ENCODE measurements around the gene MAPK8IP2.
"Not testable (repeated sequence)": the region's sequence is repeated elsewhere in the genome, so short reads cannot be mapped to it uniquely, and the experiment has no call there.

Gene MAPK8IP2

DNA sequence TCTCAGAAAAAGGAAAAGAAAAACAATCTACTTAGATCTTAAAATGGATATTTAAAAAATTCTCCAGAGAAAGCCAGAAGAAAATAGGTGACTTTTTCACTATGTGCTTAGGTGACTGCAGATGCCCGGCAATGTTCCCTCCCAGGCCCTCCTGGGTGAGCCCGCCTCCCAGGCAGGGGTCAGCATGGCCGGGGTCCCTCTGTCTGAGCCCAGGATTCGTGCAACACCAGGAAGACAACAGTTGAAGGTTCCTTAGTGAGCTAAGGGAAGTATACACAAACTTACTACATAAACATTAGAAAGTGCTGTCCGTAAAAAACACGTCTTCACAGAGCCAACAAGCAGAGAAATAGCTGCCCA, 11.6 kb downstream of the MAPK8IP2 start:
- ATAC-seq: no peak
- TF ChIP-seq ZC3H10 (CRISPR knock-in tag; IDR thresholded peaks at IDR 0.05): no peak
- TF ChIP-seq, protein P1, sequence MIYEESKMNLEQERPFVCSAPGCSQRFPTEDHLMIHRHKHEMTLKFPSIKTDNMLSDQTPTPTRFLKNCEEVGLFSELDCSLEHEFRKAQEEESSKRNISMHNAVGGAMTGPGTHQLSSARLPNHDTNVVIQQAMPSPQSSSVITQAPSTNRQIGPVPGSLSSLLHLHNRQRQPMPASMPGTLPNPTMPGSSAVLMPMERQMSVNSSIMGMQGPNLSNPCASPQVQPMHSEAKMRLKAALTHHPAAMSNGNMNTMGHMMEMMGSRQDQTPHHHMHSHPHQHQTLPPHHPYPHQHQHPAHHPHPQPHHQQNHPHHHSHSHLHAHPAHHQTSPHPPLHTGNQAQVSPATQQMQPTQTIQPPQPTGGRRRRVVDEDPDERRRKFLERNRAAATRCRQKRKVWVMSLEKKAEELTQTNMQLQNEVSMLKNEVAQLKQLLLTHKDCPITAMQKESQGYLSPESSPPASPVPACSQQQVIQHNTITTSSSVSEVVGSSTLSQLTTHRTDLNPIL (CRISPR knock-in tag; IDR thresholded peaks at IDR 0.05; ENCODE audit: low read depth): no peak
- TF ChIP-seq, protein P2, sequence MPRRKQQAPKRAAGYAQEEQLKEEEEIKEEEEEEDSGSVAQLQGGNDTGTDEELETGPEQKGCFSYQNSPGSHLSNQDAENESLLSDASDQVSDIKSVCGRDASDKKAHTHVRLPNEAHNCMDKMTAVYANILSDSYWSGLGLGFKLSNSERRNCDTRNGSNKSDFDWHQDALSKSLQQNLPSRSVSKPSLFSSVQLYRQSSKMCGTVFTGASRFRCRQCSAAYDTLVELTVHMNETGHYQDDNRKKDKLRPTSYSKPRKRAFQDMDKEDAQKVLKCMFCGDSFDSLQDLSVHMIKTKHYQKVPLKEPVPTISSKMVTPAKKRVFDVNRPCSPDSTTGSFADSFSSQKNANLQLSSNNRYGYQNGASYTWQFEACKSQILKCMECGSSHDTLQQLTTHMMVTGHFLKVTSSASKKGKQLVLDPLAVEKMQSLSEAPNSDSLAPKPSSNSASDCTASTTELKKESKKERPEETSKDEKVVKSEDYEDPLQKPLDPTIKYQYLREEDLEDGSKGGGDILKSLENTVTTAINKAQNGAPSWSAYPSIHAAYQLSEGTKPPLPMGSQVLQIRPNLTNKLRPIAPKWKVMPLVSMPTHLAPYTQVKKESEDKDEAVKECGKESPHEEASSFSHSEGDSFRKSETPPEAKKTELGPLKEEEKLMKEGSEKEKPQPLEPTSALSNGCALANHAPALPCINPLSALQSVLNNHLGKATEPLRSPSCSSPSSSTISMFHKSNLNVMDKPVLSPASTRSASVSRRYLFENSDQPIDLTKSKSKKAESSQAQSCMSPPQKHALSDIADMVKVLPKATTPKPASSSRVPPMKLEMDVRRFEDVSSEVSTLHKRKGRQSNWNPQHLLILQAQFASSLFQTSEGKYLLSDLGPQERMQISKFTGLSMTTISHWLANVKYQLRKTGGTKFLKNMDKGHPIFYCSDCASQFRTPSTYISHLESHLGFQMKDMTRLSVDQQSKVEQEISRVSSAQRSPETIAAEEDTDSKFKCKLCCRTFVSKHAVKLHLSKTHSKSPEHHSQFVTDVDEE (CRISPR knock-in tag; IDR thresholded peaks at IDR 0.05): no peak
- TF ChIP-seq ARNTL (CRISPR knock-in tag; IDR thresholded peaks at IDR 0.05; ENCODE audit: borderline replicate concordance, low read depth): no peak
- TF ChIP-seq, protein P3, sequence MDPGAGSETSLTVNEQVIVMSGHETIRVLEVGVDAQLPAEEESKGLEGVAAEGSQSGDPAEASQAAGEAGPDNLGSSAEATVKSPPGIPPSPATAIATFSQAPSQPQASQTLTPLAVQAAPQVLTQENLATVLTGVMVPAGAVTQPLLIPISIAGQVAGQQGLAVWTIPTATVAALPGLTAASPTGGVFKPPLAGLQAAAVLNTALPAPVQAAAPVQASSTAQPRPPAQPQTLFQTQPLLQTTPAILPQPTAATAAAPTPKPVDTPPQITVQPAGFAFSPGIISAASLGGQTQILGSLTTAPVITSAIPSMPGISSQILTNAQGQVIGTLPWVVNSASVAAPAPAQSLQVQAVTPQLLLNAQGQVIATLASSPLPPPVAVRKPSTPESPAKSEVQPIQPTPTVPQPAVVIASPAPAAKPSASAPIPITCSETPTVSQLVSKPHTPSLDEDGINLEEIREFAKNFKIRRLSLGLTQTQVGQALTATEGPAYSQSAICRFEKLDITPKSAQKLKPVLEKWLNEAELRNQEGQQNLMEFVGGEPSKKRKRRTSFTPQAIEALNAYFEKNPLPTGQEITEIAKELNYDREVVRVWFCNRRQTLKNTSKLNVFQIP (CRISPR knock-in tag; IDR thresholded peaks at IDR 0.05; ENCODE audit: borderline replicate concordance, low read depth): no peak
- TF ChIP-seq OSR1 (CRISPR knock-in tag; IDR thresholded peaks at IDR 0.05): no peak
- no peak for TF ChIP-seq SNAI2 (CRISPR knock-in tag; IDR thresholded peaks at IDR 0.05)
- TF ChIP-seq ZNF8 (CRISPR knock-in tag; IDR thresholded peaks at IDR 0.05): no peak
- TF ChIP-seq ISL1 (CRISPR knock-in tag; IDR thresholded peaks at IDR 0.05): no peak
- no peak for TF ChIP-seq BACH2 (CRISPR knock-in tag; IDR thresholded peaks at IDR 0.05; ENCODE audit: borderline replicate concordance)
- no peak for TF ChIP-seq GLIS3 (CRISPR knock-in tag; IDR thresholded peaks at IDR 0.05)
- no peak for TF ChIP-seq ZNF565 (CRISPR knock-in tag; conservative IDR thresholded peaks at IDR 0.05; ENCODE audit: low read depth)
- TF ChIP-seq ESRRG (CRISPR knock-in tag; IDR thresholded peaks at IDR 0.05): no peak
- no peak for TF ChIP-seq PPARA (CRISPR knock-in tag; IDR thresholded peaks at IDR 0.05; ENCODE audit: borderline replicate concordance)
- TF ChIP-seq ZFP30 (CRISPR knock-in tag; IDR thresholded peaks at IDR 0.05): no peak
- TF ChIP-seq RARB (CRISPR knock-in tag; IDR thresholded peaks at IDR 0.05): no peak
- no peak for TF ChIP-seq TCF4 (CRISPR knock-in tag; IDR thresholded peaks at IDR 0.05; ENCODE audit: borderline replicate concordance)
- no peak for TF ChIP-seq ZFP3 (CRISPR knock-in tag; IDR thresholded peaks at IDR 0.05)

DNA sequence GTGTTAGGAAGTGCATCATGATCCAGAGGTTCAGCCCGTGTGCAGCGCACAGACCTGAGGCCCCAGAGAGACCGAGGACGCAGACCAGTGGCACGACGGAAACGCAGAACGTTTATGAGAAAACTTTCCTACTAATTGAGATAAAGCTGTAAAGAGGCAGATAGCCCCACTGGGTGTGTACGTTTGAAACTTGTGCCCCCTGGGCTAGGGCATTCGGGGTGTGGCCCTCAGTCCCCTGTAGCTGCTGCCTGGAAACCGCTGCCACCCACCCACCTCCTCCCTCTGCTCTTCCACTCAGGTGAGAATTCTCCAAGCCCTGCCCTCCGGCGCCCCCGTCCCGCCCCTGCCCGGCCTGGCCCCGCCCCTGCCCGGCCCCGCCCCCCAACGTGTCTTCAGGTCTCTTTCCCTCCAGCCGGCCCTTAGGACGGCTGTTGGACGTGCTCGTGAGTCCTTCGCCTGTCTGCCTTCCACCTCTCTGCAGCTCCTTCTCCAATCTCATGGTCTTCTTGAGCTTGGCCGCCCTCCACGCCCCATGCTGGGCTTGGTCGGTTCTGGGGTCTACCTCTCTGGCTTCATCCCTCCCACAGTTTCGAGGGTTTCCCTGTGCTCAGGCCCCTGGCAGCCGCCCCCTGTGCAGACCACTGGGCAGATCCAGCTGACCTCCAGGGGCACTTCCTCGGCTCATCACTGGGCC, 12.1 kb downstream of the MAPK8IP2 start:
- TF ChIP-seq, protein P4, sequence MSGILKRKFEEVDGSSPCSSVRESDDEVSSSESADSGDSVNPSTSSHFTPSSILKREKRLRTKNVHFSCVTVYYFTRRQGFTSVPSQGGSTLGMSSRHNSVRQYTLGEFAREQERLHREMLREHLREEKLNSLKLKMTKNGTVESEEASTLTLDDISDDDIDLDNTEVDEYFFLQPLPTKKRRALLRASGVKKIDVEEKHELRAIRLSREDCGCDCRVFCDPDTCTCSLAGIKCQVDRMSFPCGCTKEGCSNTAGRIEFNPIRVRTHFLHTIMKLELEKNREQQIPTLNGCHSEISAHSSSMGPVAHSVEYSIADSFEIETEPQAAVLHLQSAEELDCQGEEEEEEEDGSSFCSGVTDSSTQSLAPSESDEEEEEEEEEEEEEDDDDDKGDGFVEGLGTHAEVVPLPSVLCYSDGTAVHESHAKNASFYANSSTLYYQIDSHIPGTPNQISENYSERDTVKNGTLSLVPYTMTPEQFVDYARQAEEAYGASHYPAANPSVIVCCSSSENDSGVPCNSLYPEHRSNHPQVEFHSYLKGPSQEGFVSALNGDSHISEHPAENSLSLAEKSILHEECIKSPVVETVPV (CRISPR knock-in tag; IDR thresholded peaks at IDR 0.05): no peak
- no peak for TF ChIP-seq ZFP3 (CRISPR knock-in tag; IDR thresholded peaks at IDR 0.05)
- ATAC-seq: peak; percentile 37; the same call in 2 of the 3 replicates

DNA sequence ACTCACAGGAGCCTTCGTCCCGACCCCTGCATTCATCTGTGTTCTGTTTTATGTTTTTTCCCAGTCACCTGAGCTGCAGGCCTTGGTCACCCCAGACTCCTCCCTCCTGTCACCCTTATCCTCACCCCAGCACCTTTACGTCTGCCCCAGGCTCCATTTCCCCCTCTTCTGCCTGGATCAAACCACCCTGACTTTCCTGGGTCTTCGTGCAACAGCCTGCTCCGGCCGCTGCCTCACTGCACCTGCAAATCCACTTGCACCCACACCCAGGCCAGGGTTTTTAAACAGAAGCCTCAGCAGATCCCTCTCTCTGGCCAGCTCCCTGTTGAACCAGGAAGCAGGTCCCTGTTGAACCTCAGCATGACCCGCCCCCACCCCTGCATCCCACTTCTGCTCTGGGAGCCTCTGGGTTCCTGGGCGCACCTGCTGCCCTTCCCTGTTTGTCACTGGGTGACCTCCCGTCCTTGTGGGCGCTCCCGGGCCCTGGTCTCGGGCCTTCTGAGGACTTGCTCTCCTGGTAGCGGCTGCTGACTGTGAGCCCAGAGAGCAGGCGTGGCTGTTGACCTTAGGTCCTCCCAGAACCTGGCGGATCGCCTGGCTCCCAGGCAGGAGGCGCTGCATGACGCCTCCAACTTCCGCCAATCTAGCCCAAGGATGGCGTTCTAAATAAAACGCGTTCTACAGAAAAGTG, 12.8 kb downstream of the MAPK8IP2 start:
- no peak for ATAC-seq
- TF ChIP-seq, protein P4 (CRISPR knock-in tag; IDR thresholded peaks at IDR 0.05): no peak
- no peak for TF ChIP-seq OSR1 (CRISPR knock-in tag; IDR thresholded peaks at IDR 0.05)
- no peak for TF ChIP-seq ISL1 (CRISPR knock-in tag; IDR thresholded peaks at IDR 0.05)
- no peak for TF ChIP-seq BACH2 (CRISPR knock-in tag; IDR thresholded peaks at IDR 0.05; ENCODE audit: borderline replicate concordance)
- TF ChIP-seq, protein P5, sequence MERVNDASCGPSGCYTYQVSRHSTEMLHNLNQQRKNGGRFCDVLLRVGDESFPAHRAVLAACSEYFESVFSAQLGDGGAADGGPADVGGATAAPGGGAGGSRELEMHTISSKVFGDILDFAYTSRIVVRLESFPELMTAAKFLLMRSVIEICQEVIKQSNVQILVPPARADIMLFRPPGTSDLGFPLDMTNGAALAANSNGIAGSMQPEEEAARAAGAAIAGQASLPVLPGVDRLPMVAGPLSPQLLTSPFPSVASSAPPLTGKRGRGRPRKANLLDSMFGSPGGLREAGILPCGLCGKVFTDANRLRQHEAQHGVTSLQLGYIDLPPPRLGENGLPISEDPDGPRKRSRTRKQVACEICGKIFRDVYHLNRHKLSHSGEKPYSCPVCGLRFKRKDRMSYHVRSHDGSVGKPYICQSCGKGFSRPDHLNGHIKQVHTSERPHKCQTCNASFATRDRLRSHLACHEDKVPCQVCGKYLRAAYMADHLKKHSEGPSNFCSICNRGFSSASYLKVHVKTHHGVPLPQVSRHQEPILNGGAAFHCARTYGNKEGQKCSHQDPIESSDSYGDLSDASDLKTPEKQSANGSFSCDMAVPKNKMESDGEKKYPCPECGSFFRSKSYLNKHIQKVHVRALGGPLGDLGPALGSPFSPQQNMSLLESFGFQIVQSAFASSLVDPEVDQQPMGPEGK (CRISPR knock-in tag; IDR thresholded peaks at IDR 0.05; ENCODE audit: borderline replicate concordance): no peak

DNA sequence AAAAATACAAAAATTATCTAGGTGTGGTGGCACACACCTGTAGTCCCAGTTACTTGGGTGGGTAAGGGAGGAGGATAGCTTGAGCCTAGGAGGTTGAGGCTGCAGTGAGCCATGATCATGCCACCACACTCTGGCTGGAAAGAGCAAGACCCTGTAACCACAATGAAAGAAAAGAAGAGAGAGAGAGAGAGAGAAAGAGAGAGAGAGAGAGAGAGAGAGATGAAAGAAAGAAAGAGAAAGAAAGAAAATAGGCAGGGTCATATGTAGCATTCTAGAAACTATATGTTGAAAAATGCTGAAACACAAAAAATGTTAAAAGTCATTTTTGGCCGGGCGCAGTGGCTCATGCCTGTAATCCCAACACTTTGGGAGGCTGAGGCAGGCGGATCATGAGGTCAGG, 13.7 kb downstream of the MAPK8IP2 start:
- ATAC-seq: not testable (repeated sequence)

Measured in SK-N-SH treated with all-trans-retinoic acid at 6 μM for 48 hours (cell line).